Measurements from ENCODE around the gene PGAP2. TPM values are rescaled to one million over a fixed set of nuclear protein-coding genes. Genes with fewer than 3 reads are reported as not detected.
A peak's percentile ranks its signal among the peaks of the same experiment; 100 is the strongest.

Gene PGAP2
- total and polyA plus RNA-seq, 8 donors: 4.7 to 23.8 (median 13.2) TPM

DNA sequence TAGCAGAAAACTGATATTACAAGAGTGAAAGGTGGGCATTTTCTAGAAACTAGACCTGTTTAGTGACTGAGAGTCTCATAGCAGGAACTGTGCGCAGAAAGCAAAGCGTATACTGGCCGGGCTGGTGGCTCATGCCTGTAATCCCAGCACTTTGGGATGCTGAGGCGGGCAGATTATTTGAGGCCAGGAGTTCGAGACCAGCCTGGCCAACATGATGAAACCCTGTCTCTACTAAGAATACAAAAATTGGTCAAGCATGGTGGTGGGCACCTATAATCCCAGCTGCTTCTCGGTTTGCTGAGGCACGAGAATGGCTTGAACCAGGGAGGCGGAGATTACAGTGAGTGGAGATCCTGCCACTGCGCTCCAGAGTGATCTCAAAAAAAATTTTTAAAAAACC, 9.2 kb upstream of the PGAP2 start:
- H3K9me3 ChIP-seq: no peaks in the 10 kb centered on the region
- DNase-seq: no peak
- no peaks in the 10 kb centered on the region for H3K27me3 ChIP-seq
- H3K4me1 ChIP-seq: peaks cover 15 to 36% (median 30%) of the 10 kb centered on the region in 4 donors
- 90 to 97% (median 94%) methylated on average over 9 of the region's 9 CpGs for WGBS, 5 donors
- TF ChIP-seq POLR2A (IDR thresholded peaks at IDR 0.05): no peak
- TF ChIP-seq, protein P1, sequence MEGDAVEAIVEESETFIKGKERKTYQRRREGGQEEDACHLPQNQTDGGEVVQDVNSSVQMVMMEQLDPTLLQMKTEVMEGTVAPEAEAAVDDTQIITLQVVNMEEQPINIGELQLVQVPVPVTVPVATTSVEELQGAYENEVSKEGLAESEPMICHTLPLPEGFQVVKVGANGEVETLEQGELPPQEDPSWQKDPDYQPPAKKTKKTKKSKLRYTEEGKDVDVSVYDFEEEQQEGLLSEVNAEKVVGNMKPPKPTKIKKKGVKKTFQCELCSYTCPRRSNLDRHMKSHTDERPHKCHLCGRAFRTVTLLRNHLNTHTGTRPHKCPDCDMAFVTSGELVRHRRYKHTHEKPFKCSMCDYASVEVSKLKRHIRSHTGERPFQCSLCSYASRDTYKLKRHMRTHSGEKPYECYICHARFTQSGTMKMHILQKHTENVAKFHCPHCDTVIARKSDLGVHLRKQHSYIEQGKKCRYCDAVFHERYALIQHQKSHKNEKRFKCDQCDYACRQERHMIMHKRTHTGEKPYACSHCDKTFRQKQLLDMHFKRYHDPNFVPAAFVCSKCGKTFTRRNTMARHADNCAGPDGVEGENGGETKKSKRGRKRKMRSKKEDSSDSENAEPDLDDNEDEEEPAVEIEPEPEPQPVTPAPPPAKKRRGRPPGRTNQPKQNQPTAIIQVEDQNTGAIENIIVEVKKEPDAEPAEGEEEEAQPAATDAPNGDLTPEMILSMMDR (IDR thresholded peaks at IDR 0.05): no peak
- no peak overlapping the region for H3K4me3 ChIP-seq
- peaks cover 0 to 7% (median 3%) of the 10 kb centered on the region in 4 donors for H3K36me3 ChIP-seq
- peak overlapping the region in 2 of 5 donors; percentile 97 to 98 for H3K27ac ChIP-seq
- intact Hi-C loops (cut with DNase I; ENCODE audit: low total_unique reads): no loop called here

DNA sequence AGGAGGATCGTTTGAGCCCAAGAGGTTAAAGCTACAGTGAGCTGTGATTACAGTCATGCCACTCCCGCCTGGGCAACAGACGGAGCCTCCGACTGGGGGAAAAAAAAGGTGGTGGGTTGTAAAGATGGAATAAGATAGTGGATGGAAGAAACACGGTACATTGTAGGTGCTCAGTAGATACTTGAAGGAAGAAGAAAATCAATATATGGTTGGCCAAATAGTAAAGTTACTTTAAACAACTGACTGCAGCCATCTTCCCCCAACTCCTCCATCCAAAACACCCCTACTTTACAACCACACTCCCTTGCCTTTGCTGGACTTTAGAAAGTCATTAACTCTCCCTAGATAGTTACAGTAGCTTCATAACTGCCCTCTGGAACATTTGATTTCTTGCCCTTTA, 8.5 kb upstream of the PGAP2 start:
- TF ChIP-seq EP300 (IDR thresholded peaks at IDR 0.05) (no peak), POLR2A (IDR thresholded peaks at IDR 0.05) (no peak), POLR2AphosphoS5 (IDR thresholded peaks at IDR 0.05) (no peak)
- TF ChIP-seq, protein P1 (IDR thresholded peaks at IDR 0.05): no peak
- H3K4me3 ChIP-seq: no peak overlapping the region
- H3K9me3 ChIP-seq: no peaks in the 10 kb centered on the region
- peaks cover 15 to 29% (median 26%) of the 10 kb centered on the region in 4 donors for H3K4me1 ChIP-seq
- no peak overlapping the region for H3K27ac ChIP-seq
- WGBS, 5 donors: 74 to 91% (median 86%) methylated on average over 4 to 5 of the region's 5 CpGs
- no peaks in the 10 kb centered on the region for H3K27me3 ChIP-seq
- no peaks in the 10 kb centered on the region for H3K36me3 ChIP-seq
- intact Hi-C loops (cut with DNase I; ENCODE audit: low total_unique reads): no loop called here
- no peak for DNase-seq

DNA sequence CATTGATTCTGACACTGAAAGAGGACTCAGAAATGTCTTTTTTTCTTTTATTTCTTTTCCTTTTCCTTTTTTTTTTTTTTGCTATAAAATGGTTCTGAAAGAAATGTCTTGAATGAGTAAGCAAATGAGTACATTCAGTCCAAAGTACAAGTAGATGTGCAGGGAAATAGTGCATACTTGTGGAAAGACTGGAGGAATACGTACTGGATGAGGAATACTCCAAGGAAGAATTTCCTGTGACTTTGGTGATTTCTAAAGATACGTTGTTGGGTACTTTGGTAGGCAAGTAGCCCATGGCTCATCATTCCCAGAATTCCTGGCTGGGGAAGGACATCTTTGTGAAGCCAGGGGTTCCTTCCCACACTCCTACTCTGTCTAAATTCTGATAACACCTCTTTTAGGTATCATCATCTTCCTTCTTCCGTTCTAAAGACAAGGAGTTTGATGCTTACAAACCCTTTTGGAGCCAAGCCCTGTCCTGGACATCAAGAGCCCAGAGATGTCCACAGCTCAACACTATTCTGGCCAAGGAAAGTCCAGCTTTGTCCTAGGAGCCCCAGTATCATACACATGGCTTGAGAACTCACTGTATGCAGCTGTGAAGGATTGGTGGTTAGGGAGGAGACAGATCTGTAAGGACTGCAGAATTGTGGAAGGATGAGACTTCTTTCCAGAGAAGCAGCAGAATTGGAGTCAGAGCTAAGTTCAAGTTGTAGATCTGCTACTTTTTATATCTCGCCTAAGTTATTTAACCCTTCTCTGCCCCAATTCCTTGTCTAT, 6.2 kb upstream of the PGAP2 start:
- Histone ChIP-seq H3K4me3 (no peak overlapping the region), H3K27me3 (no peaks in the 10 kb centered on the region), H3K27ac (no peak overlapping the region), H3K9me3 (no peaks in the 10 kb centered on the region), H3K36me3 (no peaks in the 10 kb centered on the region), H3K4me1 (peaks cover 5 to 9% (median 9%) of the 10 kb centered on the region in 4 donors)
- 63 to 81% (median 71%) methylated on average over 4 of the region's 4 CpGs for WGBS, 5 donors
- TF ChIP-seq, protein P1 (IDR thresholded peaks at IDR 0.05): no peak
- TF ChIP-seq EP300 (IDR thresholded peaks at IDR 0.05) (no peak), POLR2AphosphoS5 (IDR thresholded peaks at IDR 0.05) (no peak), POLR2A (IDR thresholded peaks at IDR 0.05) (no peak)
- DNase-seq: no peak
- intact Hi-C loops (cut with DNase I; ENCODE audit: low total_unique reads): no loop called here

DNA sequence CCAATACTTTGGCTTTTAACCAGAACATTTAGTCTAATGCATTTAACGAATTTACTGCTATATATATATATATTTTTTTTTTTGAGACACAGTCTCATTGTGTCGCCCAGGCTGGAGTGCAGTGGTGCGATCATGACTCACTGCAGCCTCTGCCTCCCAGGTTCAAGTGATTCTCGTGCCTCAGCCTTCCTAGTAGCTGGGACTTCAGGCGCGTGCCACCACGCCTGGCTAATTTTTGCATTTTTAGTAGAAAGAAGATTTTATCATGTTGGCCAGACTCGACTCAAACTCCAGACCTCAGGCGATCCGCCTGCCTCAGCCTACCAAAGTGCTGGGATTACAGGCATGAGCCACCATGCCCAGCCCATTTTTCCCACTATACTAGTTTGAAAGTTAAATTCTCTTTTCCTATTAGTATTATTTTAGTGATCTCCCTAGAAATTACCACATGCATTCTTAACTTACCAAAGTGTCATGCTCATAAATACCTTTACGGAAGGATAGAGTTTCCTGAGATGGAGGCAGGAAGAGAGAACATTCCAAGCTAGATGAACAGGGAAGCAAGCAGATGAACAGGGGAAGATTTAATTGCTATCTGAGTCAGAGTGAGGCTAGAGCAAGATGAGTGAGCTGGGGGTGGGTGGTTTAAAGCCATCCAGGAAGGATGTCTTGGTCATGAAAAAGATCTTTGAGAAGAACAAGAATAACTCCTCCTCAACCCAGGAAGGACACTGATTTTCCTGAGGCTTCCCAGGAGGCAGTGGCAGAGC, 4.4 kb upstream of the PGAP2 start:
- Histone ChIP-seq H3K36me3 (no peaks in the 10 kb centered on the region), H3K9me3 (no peaks in the 10 kb centered on the region), H3K27me3 (no peaks in the 10 kb centered on the region), H3K4me3 (no peak overlapping the region), H3K27ac (no peak overlapping the region), H3K4me1 (peaks cover 3 to 11% (median 8%) of the 10 kb centered on the region in 4 donors)
- 82 to 96% (median 94%) methylated on average over 11 of the region's 11 CpGs for WGBS, 5 donors
- TF ChIP-seq POLR2AphosphoS5 (IDR thresholded peaks at IDR 0.05): no peak
- TF ChIP-seq POLR2A (IDR thresholded peaks at IDR 0.05): no peak
- TF ChIP-seq, protein P1 (IDR thresholded peaks at IDR 0.05): no peak
- TF ChIP-seq EP300 (IDR thresholded peaks at IDR 0.05): no peak
- no peak for DNase-seq
- intact Hi-C loops (cut with DNase I; ENCODE audit: low total_unique reads): no loop called here
